GM19467 (cell line): ENCODE results near the gene MPEG1.

Experiments
- ATAC-seq: cut with Tn5 transposase; IDR thresholded peaks from one replicate; pipeline ENCODE4 v1.9.1; 2021; ENCODE audit warnings: mild to moderate bottlenecking, moderate library complexity; ENCODE audit not compliant: unreplicated experiment

Gene MPEG1, protein sequence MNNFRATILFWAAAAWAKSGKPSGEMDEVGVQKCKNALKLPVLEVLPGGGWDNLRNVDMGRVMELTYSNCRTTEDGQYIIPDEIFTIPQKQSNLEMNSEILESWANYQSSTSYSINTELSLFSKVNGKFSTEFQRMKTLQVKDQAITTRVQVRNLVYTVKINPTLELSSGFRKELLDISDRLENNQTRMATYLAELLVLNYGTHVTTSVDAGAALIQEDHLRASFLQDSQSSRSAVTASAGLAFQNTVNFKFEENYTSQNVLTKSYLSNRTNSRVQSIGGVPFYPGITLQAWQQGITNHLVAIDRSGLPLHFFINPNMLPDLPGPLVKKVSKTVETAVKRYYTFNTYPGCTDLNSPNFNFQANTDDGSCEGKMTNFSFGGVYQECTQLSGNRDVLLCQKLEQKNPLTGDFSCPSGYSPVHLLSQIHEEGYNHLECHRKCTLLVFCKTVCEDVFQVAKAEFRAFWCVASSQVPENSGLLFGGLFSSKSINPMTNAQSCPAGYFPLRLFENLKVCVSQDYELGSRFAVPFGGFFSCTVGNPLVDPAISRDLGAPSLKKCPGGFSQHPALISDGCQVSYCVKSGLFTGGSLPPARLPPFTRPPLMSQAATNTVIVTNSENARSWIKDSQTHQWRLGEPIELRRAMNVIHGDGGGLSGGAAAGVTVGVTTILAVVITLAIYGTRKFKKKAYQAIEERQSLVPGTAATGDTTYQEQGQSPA

DNA sequence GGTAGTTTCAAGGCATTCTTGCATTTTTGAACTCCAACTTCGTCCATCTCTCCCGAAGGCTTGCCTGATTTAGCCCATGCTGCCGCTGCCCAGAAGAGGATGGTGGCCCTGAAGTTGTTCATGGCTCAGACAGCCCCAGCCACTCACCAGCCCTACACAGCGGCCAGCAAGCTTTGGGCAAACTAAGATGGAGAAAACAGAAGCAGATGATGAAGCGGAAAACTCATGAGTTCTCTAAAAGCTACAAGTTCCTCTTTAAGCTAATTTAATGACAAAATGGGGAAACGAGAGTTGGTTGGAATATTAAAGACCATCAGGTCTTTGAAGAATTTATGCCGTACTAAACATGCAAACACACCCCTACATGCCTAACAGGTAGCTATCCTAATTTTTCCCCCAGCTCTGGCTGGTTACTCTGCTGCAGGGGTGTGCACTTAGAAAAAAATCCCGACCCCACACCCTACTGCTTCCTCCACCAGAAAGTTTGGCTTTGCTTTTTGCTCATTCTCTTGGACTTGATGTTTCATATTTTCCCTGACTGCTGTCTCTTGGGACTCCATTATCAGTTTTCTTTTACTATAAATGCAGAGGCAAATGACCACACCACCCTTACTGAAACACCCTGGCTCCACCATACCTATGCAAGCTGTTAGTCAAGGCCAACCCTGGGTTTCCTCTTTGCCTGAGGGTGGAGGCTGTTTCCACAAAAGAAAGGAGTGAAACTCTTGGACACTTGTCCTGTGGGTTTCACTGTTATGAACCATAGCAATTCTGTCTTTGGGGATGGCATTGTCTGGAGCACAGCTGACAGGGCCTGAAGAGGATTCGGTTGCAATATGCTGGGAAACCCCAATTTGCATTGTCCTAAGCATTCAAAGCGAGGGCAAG is at the start of gene MPEG1:
Gene MPEG1 (minus strand): TSS at position 184 of the 888 bp plus-strand sequence. CDS start 62 bp downstream, at position 122.
- no peak for ATAC-seq

DNA sequence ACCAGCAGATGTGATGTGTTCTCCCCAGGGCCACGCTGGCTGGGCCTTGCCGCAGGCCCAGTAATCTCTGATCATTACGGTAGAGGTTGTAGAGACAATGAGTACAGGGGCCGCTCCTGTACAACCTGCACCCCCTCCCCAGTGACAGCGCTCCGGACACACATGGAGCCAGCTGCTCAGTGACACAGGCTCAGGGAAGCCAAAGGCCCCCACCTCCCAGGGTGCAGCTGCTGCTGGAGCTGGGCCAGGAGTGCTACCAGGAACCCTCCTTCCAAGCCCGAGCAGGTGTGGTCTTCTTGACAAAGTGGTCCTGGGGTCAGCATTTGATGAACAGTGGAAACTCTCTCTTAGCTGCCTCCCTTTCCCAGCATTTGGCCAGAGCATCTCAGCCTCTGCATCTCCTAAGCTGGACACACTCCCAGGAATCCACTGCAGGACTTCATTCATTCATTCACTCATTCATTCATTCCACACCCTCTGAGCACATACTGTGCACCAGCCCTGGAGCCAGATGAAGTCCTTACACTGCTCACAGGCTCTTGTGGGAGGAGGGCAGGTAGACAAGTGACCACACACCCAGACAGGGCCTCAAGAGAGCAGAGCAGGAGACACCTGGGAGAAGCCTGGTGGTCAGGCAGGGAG is 49.6 kb upstream of the MPEG1 start:
- ATAC-seq: no peak

DNA sequence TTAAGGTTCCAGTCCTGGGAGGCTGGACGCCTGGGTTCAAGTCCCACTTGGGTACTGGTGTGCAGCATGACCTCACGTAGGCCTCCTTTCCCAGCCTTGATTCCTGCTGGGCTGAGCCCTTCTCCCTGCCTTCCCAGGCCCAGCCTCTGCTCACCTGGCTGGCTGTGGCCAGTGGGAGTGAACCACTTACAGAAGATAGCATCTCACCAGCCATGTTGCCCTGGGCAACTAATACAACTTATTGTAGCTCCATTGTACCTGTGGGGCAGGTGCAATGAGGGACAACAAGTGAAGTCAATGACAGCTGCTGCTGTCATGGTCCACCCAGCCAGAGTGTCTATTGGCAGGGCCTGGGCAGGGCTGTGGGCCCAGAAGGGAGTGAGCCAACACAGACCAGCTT is 48.4 kb upstream of the MPEG1 start:
- no peak for ATAC-seq

DNA sequence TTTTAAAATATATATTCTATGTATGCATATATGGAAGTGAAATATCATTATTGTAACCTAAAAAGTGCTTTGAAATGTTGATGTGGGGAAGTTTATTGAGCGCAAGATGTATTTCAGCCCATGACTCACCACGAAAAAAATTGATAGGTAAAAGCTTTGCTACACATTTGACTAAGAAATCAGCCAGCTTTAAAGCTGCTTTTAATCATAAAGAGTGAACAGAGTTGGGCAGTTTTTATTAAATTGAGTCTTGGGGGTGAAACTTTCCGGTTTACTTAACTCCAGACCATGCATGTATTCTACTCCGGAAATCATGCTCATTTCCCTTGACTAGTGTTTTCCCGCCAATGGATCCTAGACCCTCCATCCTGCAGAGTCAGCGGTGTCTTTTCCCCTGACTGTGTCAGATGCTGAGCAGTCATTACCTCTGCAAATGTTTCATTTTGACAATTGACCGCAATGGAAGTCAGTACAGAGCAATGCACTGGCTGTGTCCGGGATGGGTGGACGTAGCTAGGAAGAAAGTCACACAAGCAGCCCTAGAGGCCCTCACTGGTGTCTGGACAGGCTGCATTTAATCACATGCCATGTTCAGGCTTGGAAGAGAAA is 47.2 kb upstream of the MPEG1 start:
- no peak for ATAC-seq

DNA sequence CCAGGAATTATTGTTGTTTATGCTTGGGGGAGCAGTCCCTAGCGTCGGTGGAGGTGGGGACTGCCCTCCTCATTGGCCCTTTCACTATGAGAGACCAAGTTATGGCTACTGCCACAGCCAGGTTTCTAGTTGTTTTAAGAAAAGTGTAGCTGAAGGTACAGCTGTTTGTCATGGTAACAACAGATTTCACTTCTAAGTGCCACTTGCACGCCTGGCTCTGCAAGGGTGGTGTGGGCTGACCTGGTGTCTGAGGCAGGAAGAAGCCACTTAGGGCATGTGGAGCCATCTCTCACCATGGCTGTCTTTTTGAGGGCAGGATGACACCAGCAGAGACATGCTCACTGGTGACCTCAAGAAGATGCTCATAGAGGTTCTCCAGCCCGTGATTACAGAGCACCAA is 46.3 kb upstream of the MPEG1 start:
- no peak for ATAC-seq

DNA sequence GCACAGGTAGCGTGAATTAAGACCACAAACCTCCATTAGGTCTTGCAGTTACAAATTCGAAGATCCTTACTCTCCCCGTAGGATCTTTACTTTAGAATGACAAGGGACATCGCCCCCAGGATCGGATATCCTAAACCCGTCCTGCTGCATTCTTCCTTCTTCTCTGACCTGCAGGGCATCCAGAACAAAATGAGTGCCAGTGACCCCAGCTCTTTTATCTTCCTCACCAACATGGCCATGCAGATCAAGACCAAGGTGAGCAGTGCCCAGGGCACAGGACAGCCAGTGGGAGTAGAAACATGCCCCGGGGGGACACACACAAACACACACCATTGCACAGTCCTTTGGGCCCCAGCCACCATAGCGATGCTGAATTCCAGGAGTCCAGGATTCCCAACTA is 42.6 kb upstream of the MPEG1 start:
- no peak for ATAC-seq

DNA sequence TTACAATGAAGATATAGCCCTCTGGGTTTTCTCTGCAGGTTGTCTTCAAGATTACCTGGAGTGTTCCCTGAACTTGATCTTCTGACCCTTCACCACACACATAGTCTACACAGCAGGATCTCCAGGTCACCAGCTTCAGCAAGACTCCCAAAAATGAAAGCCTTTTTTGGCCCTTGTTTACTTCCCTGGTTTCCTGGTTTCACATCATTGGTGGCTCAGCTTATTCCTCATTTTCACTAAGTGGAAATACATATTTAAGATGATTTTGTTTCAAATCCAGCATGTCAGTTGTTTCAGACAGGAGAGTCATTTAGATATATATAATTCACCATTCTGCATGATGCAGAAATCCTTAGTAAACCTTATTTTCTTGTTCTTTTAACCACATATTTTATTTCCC is 41.6 kb upstream of the MPEG1 start:
- no peak for ATAC-seq

DNA sequence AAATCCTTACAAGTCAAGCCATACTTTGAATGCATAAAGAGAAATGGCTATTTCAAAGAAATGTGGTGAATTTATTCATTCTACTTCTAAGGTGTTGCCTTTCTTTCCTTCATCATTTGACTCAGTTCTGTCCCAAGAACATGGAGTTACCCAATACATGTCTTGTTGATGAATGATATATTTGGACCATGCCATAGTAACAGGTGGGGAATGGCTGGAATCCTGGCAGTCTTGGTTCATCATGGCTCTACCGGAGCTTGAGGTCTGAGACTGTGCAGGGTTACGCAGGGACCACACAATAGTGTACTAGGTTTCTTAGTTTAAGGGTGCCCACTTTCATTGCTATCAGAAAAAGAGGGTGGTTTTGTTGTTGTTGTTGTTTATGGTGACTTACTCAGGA is 40.3 kb upstream of the MPEG1 start:
- ATAC-seq: no peak

DNA sequence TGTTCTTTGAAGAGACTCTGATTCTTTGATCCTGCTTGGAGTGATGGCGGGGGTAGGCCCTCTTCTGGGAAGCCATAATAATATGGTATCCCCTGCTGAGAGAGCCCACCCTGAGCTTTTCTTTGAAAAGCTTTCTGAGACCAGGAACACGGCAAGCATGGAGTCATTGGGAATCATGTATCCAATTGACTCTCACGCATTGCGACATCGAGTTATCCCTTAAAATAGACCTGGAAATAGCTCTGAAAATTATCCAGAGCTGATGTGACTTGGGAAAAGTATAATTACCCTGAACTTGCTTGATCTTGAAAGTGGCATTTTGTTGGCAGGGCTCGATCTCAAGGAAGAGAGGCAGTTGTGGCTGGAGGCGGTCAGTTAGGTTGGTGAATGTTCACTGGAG is 36.8 kb upstream of the MPEG1 start:
- ATAC-seq: no peak

DNA sequence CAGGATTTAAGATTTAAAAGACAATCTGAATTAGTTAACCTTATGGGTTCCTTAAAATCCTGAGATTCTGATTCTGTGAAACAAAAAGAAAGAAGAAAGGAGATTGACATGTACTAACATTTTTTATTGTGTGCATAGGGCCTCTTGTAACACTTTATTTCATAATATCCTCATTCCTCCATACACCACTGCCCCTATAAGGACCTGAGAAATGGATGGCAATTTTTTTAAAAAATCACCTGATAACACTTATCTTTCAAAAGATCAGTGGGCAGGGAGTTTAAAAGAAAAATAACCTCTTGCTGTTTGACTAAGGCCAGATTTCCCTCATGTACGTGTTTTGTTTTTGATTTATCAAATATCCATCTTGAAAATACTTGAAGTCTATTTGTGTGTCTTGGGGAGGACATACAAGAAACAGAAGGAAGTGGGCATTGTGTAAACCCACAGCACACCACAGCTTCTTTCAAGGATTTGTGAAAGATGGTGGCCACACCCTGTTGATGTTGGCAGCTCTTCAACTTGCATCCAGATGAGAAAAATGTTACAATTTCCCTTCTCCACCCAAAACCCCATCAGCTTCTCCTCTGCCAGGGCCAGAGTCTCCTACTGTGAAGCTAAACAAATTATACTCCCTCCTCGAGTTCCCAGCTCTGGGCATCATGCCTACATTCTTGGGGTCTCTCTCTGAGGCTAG is 35.0 kb upstream of the MPEG1 start:
- ATAC-seq: no peak

DNA sequence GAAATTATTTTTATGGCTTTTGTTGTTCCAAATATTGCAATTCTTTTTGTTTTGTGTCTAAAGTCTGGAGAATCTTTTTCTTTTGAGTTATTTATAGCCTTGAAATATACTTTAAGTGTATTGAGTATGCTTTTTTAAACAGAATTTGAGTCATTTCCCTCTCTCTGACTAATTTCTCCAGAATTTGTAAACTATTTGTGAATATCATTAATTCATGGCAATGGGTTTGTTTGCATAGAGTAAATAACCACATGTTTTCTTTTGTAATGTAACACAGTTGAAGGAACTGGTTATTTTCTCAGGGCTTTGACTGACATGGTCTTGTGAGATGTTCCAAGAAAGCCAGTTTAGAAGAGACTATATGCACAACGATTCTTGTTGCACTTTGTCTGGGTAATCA is 30.9 kb upstream of the MPEG1 start:
- no peak for ATAC-seq

DNA sequence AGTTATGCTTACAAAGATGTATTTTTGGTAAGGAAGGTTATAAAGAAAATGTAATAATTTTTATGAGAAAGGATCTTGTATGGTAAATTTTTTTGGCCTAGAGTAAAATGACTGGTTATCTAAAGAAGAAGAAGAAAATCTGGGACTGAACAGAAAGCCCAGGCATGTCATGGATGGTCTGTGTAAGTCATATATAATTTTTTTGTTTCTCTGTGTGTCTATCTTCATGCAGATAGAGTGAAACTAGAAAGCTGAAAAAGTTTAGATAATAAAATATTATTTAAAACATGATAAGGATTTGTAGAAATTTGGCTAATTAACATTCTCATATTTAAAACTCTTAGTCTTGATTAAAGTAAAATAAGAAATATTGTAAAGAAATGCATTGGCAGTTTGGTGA is 27.6 kb upstream of the MPEG1 start:
- ATAC-seq: no peak

DNA sequence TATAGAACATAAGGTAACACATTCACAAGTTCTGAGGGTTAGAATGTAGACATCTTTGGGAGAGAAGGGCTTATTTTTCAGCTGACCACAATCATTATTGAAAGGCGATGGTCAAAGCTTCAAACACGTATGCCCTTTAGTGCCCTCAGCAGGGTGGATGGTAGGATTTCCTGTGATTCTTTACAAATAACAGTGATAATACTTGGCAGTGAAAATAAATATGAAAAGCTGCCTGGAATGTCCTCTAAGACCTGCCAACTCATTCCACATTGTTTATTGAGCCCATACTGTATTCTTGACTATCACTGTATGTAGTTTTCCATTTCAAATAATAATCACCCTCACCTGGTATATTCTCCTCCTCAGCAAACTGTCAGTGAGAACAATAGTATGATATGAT is 13.7 kb upstream of the MPEG1 start:
- no peak for ATAC-seq

DNA sequence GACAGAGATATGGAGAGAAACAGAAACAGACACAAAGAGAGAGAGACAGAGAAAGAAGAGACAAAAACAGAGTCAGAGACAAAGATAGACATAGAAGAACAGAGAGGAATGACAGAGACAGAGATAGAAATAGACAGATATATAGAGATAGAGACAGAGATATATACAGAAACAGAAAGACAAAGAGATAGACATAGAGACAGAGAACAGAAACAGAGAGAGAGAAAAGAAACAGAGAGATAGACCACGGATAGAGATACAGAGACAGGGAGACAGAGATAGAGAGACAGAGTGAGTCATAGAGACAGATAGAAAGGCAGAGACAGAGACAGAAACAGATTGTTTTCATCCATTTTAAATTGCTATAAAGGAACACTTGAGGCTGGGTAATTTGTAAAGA is 12.3 kb upstream of the MPEG1 start:
- no peak for ATAC-seq

DNA sequence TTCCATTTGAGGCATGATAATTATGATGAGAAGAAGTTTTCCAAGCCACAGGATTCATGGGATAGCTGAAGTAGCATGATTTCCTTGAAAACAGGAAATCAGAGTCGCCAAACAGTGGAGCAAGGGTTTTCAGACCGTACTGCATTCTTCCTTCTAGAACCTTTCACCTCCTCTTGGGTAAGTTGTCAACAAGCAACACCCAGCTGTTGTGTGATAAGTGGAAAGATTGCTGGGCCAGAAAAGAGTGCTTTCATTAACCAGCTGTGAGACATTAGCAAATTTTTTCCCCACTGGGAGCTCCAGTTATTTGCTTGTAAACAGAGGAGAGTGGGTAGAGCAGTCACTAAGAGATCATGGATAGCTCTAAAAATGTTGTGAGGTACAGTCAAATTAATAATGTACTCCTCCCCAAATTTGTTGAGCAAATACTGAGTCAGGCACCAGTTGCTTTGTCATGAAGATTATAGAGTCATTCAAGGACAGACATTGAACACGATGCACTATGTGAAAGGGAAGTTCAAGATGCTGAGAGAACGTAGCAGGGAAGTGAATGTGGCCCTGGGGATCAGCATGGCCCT is 11.7 kb upstream of the MPEG1 start:
- ATAC-seq: no peak

DNA sequence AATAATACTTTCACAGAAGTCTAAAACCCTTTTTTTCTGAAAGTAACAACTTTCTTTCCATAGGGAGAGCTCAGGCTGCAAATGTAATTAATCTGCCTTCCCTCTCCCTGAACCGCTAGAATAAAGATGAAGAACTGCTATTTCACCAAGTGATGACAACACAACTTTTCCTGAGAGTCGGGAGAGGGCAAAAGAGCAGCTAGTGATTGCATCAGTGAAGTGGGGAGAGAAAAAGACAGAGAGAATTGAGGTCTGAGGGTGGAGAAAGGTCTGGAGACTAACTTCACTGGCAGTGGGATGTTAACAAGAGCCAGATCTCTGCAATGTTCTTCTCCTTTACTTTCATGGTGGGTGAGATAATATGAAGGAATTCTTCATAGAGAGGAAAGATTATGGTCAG is 10.9 kb upstream of the MPEG1 start:
- ATAC-seq: no peak

DNA sequence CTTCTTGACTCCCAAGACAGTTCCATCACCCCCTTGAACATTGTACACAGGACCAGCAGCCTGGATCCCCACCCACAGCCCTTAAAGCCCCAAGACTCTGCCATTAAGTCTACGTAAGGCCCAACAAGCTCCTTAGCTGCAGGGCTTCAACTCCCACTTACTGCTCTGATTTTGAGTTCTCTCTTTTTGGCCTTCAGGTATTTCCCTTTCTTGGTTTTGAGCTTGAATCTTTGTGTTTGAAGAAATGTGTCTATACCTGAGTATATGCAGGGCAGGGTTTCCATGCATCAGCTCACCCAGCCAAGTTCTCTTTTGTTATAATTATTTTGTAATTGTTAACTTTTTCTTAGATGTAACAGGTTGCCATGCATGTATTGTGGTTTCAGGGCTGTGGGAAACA is 10.4 kb upstream of the MPEG1 start:
- no peak for ATAC-seq

DNA sequence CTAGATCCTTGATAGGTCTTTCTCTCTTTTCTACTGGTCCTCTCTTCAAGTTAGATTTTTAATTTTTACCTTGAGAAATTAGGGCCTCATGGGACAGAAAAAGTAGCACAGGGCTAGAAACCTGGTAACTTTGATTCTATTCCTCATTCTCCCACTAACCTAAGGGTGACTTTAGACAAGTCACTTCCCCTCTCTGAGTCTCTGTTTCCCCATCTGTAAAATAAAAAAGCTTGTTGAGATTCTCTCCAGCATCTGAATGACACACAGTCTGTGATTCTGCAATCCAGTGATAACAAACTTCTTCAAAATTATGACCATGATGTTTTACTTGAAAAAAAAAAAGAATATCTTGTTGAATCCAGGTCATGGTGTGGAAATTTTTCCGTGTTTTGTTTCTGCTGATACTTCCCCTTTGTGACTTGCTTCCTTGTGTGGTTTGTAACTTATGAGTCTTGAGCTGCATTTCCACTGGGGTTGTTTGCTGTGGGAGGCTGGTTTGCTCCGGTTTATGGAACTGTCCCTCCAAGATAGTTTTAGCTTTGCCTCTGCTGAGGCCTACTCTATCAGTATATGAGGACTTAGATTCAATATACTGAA is 9.8 kb upstream of the MPEG1 start:
- no peak for ATAC-seq

DNA sequence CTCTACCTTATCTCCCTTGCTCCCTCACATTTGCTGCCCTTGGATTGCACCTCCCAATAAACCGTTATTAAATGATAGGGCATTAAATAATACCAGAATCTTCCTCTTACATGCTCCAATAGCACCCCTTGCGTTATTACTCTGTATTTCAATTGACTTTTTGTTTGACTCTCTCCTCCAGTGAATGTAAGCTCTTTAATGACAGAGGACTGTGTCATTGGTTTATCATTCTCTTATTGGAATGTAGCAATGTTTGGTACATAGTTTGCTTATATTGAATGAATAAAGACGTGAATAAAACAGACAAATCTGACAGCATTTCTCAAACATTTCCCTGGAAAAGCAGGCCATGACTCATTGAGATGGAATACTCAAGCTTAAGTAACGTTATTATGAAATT is 8.7 kb upstream of the MPEG1 start:
- ATAC-seq: no peak
